ENCODE results near the gene APP. TPM values are rescaled to one million over a fixed set of nuclear protein-coding genes. Genes with fewer than 3 reads are reported as not detected.

Gene APP
- total RNA-seq, 3 donors from 2014 or later (not counting 1 experiment from before 2014, with no cell fraction given): 5.1 to 10.6 (median 7.8) TPM

DNA sequence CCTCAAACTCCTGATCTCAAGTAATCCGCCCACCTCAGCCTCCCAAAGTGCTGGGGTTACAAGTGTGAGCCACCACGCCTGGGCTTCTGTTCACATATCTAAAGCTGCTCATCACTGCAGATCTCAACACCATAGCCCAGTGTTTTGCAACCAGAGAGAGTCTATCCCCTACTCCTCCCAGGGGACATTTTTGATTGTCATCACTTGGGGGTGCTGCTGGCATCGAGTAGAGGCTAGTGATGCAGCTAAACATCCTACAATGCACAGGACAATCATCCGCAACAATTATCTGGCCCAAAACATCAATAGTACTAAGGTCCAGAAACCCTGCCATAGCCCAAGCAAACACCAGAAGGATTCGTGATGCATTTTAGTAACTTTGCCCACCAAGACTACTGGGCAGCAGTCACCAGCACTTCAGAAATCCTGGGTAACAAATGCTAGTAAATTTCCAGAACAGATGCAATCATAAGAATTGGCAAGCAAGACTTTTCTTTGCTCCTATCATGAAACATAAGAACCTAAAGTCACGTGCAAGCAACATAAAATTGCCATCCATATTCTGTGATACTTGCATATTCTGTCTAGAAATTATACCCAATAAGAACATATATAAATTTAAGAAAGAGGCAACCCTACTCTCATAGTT lies 159.2 kb downstream of the APP start:
- 89% methylated on average over 5 of the region's 6 CpGs for WGBS (ENCODE audit: insufficient coverage)
- ATAC-seq (no peak), DNase-seq (peak in 1 of 2 donors; percentile 5)
- intact Hi-C loops (cut with micrococcal nuclease): no loop called here
- H3K36me3 Mint-ChIP-seq: no peaks in the 10 kb centered on the region
- H3K27ac ChIP-seq (ENCODE audit: low read length): no peak overlapping the region
- no peaks in the 10 kb centered on the region for H3K4me1 ChIP-seq (ENCODE audit: control insufficient read depth, insufficient read depth, low read length)
- H3K36me3 ChIP-seq (ENCODE audit: control insufficient read depth, insufficient read depth, low read length): no peaks in the 10 kb centered on the region
- no peaks in the 10 kb centered on the region for H3K27me3 Mint-ChIP-seq (ENCODE audit: low read depth in 2 of 2)
- no peaks in the 10 kb centered on the region for H3K27me3 ChIP-seq (ENCODE audit: control insufficient read depth, insufficient read depth, low read length)
- H3K9me3 Mint-ChIP-seq: no peaks in the 10 kb centered on the region
- no peak overlapping the region for H3K4me3 Mint-ChIP-seq
- H3K4me3 ChIP-seq (ENCODE audit: low read length): no peak overlapping the region
- TF ChIP-seq, protein P1, sequence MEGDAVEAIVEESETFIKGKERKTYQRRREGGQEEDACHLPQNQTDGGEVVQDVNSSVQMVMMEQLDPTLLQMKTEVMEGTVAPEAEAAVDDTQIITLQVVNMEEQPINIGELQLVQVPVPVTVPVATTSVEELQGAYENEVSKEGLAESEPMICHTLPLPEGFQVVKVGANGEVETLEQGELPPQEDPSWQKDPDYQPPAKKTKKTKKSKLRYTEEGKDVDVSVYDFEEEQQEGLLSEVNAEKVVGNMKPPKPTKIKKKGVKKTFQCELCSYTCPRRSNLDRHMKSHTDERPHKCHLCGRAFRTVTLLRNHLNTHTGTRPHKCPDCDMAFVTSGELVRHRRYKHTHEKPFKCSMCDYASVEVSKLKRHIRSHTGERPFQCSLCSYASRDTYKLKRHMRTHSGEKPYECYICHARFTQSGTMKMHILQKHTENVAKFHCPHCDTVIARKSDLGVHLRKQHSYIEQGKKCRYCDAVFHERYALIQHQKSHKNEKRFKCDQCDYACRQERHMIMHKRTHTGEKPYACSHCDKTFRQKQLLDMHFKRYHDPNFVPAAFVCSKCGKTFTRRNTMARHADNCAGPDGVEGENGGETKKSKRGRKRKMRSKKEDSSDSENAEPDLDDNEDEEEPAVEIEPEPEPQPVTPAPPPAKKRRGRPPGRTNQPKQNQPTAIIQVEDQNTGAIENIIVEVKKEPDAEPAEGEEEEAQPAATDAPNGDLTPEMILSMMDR (IDR thresholded peaks at IDR 0.05): no peak
- H3K9me3 ChIP-seq (ENCODE audit: control insufficient read depth, insufficient read depth, low read length): no peaks in the 10 kb centered on the region
- H3K4me1 Mint-ChIP-seq: no peaks in the 10 kb centered on the region
- no peak overlapping the region for H3K27ac Mint-ChIP-seq

DNA sequence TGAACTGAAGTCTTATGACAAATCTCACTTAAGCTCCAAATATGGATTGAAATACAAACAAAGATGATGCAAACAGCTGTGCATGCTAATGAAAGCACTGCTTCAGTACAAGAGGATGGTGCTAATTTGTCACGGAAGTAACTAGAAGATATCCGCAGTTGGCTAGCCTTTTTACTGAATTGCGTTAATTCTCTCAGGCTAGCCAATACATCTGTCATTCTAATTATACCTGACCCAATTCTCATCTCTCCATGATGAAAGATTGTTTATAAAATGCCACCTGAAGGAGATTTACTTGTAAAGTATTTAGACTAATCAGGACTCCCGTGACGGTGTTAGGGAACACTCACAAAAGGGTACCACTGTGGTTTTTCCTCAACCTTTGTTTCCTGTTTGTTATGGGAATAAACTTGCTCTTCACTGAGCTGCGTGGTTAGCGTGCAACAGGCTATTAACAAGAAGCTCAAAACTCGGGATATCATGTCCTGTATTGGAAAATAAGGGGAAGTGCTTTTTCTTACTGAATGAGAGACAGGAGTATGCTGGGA lies 162.5 kb downstream of the APP start:
- H3K4me3 ChIP-seq (ENCODE audit: low read length): no peak overlapping the region
- H3K4me1 ChIP-seq (ENCODE audit: control insufficient read depth, insufficient read depth, low read length): no peaks in the 10 kb centered on the region
- no peak for DNase-seq
- TF ChIP-seq, protein P1 (IDR thresholded peaks at IDR 0.05): no peak
- WGBS (ENCODE audit: insufficient coverage): 95% methylated on average over 8 of the region's 8 CpGs
- no peak overlapping the region for H3K27ac Mint-ChIP-seq
- no peak for ATAC-seq
- H3K27me3 Mint-ChIP-seq (ENCODE audit: low read depth in 2 of 2): no peaks in the 10 kb centered on the region
- H3K27ac ChIP-seq (ENCODE audit: low read length): no peak overlapping the region
- no peaks in the 10 kb centered on the region for H3K9me3 Mint-ChIP-seq
- no peaks in the 10 kb centered on the region for H3K9me3 ChIP-seq (ENCODE audit: control insufficient read depth, insufficient read depth, low read length)
- H3K4me1 Mint-ChIP-seq: no peaks in the 10 kb centered on the region
- H3K4me3 Mint-ChIP-seq: no peak overlapping the region
- H3K36me3 Mint-ChIP-seq: no peaks in the 10 kb centered on the region
- H3K36me3 ChIP-seq (ENCODE audit: control insufficient read depth, insufficient read depth, low read length): no peaks in the 10 kb centered on the region
- intact Hi-C loops (cut with micrococcal nuclease): no loop called here
- no peaks in the 10 kb centered on the region for H3K27me3 ChIP-seq (ENCODE audit: control insufficient read depth, insufficient read depth, low read length)

DNA sequence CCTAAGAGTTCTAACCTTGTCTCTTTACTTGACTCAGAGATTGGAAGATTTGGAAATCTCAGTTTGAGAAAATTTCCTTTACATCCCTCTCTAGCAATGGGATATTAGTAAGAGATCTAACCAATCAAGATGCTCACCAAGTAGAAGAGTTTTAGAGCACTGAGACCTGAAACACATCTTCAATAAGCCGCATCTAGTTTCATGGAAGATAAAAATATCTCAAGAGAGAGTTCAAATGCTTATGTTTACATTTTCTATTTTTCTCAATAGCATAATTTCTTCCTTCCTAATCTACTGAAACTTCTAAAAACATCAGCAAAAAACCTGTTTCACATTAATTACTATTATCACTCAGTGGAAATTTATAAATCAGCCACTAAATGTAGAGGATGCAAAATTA lies 165.1 kb downstream of the APP start:
- ATAC-seq (no peak), DNase-seq (no peak)
- H3K9me3 Mint-ChIP-seq: no peaks in the 10 kb centered on the region
- Histone ChIP-seq H3K27me3 (ENCODE audit: control insufficient read depth, insufficient read depth, low read length) (no peaks in the 10 kb centered on the region), H3K4me1 (ENCODE audit: control insufficient read depth, insufficient read depth, low read length) (no peaks in the 10 kb centered on the region), H3K9me3 (ENCODE audit: control insufficient read depth, insufficient read depth, low read length) (no peaks in the 10 kb centered on the region), H3K4me3 (ENCODE audit: low read length) (no peak overlapping the region), H3K36me3 (ENCODE audit: control insufficient read depth, insufficient read depth, low read length) (no peaks in the 10 kb centered on the region), H3K27ac (ENCODE audit: low read length) (no peak overlapping the region)
- H3K4me3 Mint-ChIP-seq: no peak overlapping the region
- no CpG with 5 or more reads among the region's 1 CpG for WGBS (ENCODE audit: insufficient coverage)
- H3K27ac Mint-ChIP-seq: no peak overlapping the region
- H3K4me1 Mint-ChIP-seq: no peaks in the 10 kb centered on the region
- no peaks in the 10 kb centered on the region for H3K27me3 Mint-ChIP-seq (ENCODE audit: low read depth in 2 of 2)
- TF ChIP-seq, protein P1 (IDR thresholded peaks at IDR 0.05): no peak
- intact Hi-C loops (cut with micrococcal nuclease): no loop called here
- H3K36me3 Mint-ChIP-seq: no peaks in the 10 kb centered on the region

DNA sequence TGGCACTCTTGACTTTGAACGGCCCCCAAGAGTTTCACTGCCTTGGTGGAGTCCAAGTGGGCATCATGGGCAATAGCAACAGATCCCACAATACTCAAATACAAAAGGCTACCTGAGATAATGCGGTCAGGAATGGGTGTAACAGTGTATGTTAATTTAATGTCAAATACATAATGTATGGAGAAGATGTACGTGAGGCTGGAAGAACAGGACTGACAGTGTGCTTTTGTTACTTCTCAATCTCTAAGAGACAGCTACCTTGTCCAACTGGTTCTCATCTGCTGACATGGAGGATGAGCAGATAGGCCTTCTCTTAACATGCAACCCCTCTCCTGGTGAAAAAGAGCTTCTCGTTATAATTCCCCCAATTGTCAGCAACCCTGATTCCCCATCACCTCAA lies 167.2 kb downstream of the APP start:
- no peaks in the 10 kb centered on the region for H3K27me3 Mint-ChIP-seq (ENCODE audit: low read depth in 2 of 2)
- intact Hi-C loops (cut with micrococcal nuclease): no loop called here
- no peaks in the 10 kb centered on the region for H3K4me1 Mint-ChIP-seq
- no peaks in the 10 kb centered on the region for H3K36me3 Mint-ChIP-seq
- ATAC-seq (no peak), DNase-seq (no peak)
- TF ChIP-seq, protein P1 (IDR thresholded peaks at IDR 0.05): no peak
- H3K4me3 Mint-ChIP-seq: no peak overlapping the region
- H3K4me1 ChIP-seq (ENCODE audit: control insufficient read depth, insufficient read depth, low read length): no peaks in the 10 kb centered on the region
- H3K9me3 ChIP-seq (ENCODE audit: control insufficient read depth, insufficient read depth, low read length): no peaks in the 10 kb centered on the region
- H3K36me3 ChIP-seq (ENCODE audit: control insufficient read depth, insufficient read depth, low read length): no peaks in the 10 kb centered on the region
- H3K27ac ChIP-seq (ENCODE audit: low read length): no peak overlapping the region
- no peaks in the 10 kb centered on the region for H3K9me3 Mint-ChIP-seq
- no peak overlapping the region for H3K4me3 ChIP-seq (ENCODE audit: low read length)
- H3K27me3 ChIP-seq (ENCODE audit: control insufficient read depth, insufficient read depth, low read length): no peaks in the 10 kb centered on the region
- 92% methylated on average over 3 of the region's 4 CpGs for WGBS (ENCODE audit: insufficient coverage)
- no peak overlapping the region for H3K27ac Mint-ChIP-seq
